Testis (tissue), 3 donors: ENCODE measurements around the gene VPREB3. TPM values are rescaled to one million over a fixed set of nuclear protein-coding genes. Genes with fewer than 3 reads are reported as not detected.

Experiments
- DNase-seq: peaks from one replicate; pipeline ENCODE4 v3.0.0-alpha.2; 2019
- H3K27ac ChIP-seq, 2 donors: fragments of 200-600 bp; sonication (generic); one replicate each; pipeline ENCODE4 v1.5.1; 2019
- H3K27me3 ChIP-seq: fragments of 200-600 bp; sonication (generic); one replicate; pipeline ENCODE4 v1.5.1; 2019
- H3K36me3 ChIP-seq: fragments of 200-600 bp; sonication (generic); one replicate; pipeline ENCODE4 v1.5.1; 2017; ENCODE audit warnings: low read depth; ENCODE audit errors: missing control alignments
- H3K4me1 ChIP-seq: fragments of 200-600 bp; sonication (generic); one replicate; pipeline ENCODE4 v1.5.1; 2019
- H3K4me3 ChIP-seq, 2 donors: fragments of 200-600 bp; sonication (generic); one replicate each; pipeline ENCODE4 v1.5.1; 2017 to 2019
- H3K9me3 ChIP-seq: fragments of 200-600 bp; sonication (generic); one replicate; pipeline ENCODE4 v1.5.1; 2017
- CTCF ChIP-seq, 3 experiments: fragments of 450-650 bp in 2 of 3; fragments of 200-600 bp in 1 of 3; sonication (generic) in 1 of 3; IDR thresholded peaks; one replicate each; pipeline ENCODE4 v1.5.1; 2016 to 2019; ENCODE audit warnings: antibody characterized with exemption in 3 of 3, mild to moderate bottlenecking in 2 of 3, moderate library complexity in 1 of 3
- POLR2A ChIP-seq: fragments of 450-650 bp; IDR thresholded peaks from one replicate; pipeline ENCODE4 v1.6.1; 2017; ENCODE audit warnings: antibody characterized with exemption, mild to moderate bottlenecking, moderate library complexity
- WGBS, 2 donors: methylation state at CpG; one replicate each; pipeline ENCODE4 v1.1.5; 2018; 5-methylcytosine and 5-hydroxymethylcytosine counted together
- intact Hi-C: fragments of 100-400 bp; cut with DNase I; formaldehyde crosslinking; loops from one replicate; pipeline ENCODE4 v1.15.1; 2023; ENCODE audit warnings: low total_unique reads
- polyA plus RNA-seq: library from polyadenylated mRNA; stranded (reverse); fragments of 350-450 nt; fragmentation: Illumina TruSeq; extraction: RNeasy Lipid Tissue Mini Kit (QIAGEN cat#74804); gene quantifications from one replicate; pipeline ENCODE4 v1.2.3, GENCODE V29; 2014; ENCODE audit warnings: low read depth, low replicate concordance; ENCODE audit not compliant: insufficient read depth
- total RNA-seq, 2 donors: library from RNA; depleted of rRNA; stranded (reverse); fragments of >200 nt; gene quantifications; one replicate each; pipeline ENCODE4 v1.2.3, GENCODE V29; 2016

Gene VPREB3
- total and polyA plus RNA-seq, 3 donors from 2014 or later = 0.68 to 1.2 TPM; not detected in 1

- DNase-seq = no peak
- H3K27me3 ChIP-seq = no peaks in the 10 kb centered on the region
- TF ChIP-seq POLR2A = no peak
- no peak for TF ChIP-seq CTCF (IDR thresholded peaks at IDR 0.05)
- H3K9me3 ChIP-seq = no peaks in the 10 kb centered on the region
- H3K4me3 ChIP-seq = no peak overlapping the region
- H3K4me1 ChIP-seq = no peaks in the 10 kb centered on the region
- H3K36me3 ChIP-seq = no peaks in the 10 kb centered on the region
- intact Hi-C loops = no loop called here
- WGBS, 2 donors = 72 to 81% methylated on average over 4 of the region's 4 CpGs
- no peak overlapping the region for H3K27ac ChIP-seq
Measured at GRCh38 chr22:23756891-23757290, 2.7 kb upstream of the VPREB3 start.

GRCh38 chr22:23755711-23756110 is 1.5 kb upstream of the VPREB3 start:
- TF ChIP-seq POLR2A = no peak
- no peak for TF ChIP-seq CTCF (IDR thresholded peaks at IDR 0.05)
- no peaks in the 10 kb centered on the region for H3K36me3 ChIP-seq
- H3K4me3 ChIP-seq = no peak overlapping the region
- no peak for DNase-seq
- no peaks in the 10 kb centered on the region for H3K27me3 ChIP-seq
- no peaks in the 10 kb centered on the region for H3K4me1 ChIP-seq
- 70 to 94% methylated on average over 8 of the region's 8 CpGs for WGBS, 2 donors
- H3K9me3 ChIP-seq = no peaks in the 10 kb centered on the region
- intact Hi-C loops = no loop called here
- H3K27ac ChIP-seq = no peak overlapping the region

- H3K9me3 ChIP-seq = no peaks in the 10 kb centered on the region
- no peak overlapping the region for H3K4me3 ChIP-seq
- no peaks in the 10 kb centered on the region for H3K36me3 ChIP-seq
- DNase-seq = no peak
- no peaks in the 10 kb centered on the region for H3K27me3 ChIP-seq
- peaks cover under 1% of the 10 kb centered on the region for H3K4me1 ChIP-seq
- TF ChIP-seq POLR2A (no peak), CTCF (IDR thresholded peaks at IDR 0.05) (no peak)
- intact Hi-C loops = no loop called here
- H3K27ac ChIP-seq = no peak overlapping the region
- 78% methylated on average over 6 of the region's 6 CpGs for WGBS, 2 donors
Measured at GRCh38 chr22:23754980-23755636, 883 bp upstream of the VPREB3 start.

- H3K27me3 ChIP-seq = no peaks in the 10 kb centered on the region
- no peaks in the 10 kb centered on the region for H3K9me3 ChIP-seq
- TF ChIP-seq POLR2A (no peak), CTCF (IDR thresholded peaks at IDR 0.05) (no peak)
- H3K4me3 ChIP-seq = no peak overlapping the region
- H3K36me3 ChIP-seq = no peaks in the 10 kb centered on the region
- H3K4me1 ChIP-seq = peaks cover 5% of the 10 kb centered on the region
- no peak overlapping the region for H3K27ac ChIP-seq
- no peak for DNase-seq
- intact Hi-C loops = no loop called here
- WGBS, 2 donors = 75 to 79% methylated on average over 2 of the region's 2 CpGs
Measured at GRCh38 chr22:23753385-23753784, 840 bp downstream of the VPREB3 start.

GRCh38 chr22:23752750-23753149 is 1.5 kb downstream of the VPREB3 start:
- no peak overlapping the region for H3K27ac ChIP-seq
- H3K9me3 ChIP-seq = no peaks in the 10 kb centered on the region
- H3K4me1 ChIP-seq = peaks cover 5% of the 10 kb centered on the region
- WGBS, 2 donors = 92 to 95% methylated on average over 16 of the region's 16 CpGs
- no peaks in the 10 kb centered on the region for H3K36me3 ChIP-seq
- no peak for DNase-seq
- H3K4me3 ChIP-seq = no peak overlapping the region
- intact Hi-C loops = no loop called here
- no peaks in the 10 kb centered on the region for H3K27me3 ChIP-seq
- no peak for TF ChIP-seq CTCF (IDR thresholded peaks at IDR 0.05)
- no peak for TF ChIP-seq POLR2A
